Fibroblast of pulmonary artery (primary cell): ENCODE data around the gene TSPAN1.

Experiments
- DNase-seq: peaks from one replicate; pipeline ENCODE4 v3.0.0-alpha.2; 2010; ENCODE audit warnings: low read depth
- H3K4me3 ChIP-seq: replicated peaks from 2 replicates; pipeline ENCODE4 v1.5.1; 2011; ENCODE audit warnings: low read depth, mild to moderate bottlenecking, control low read depth, low read length, moderate library complexity
- TF ChIP-seq, protein P1 (sequence below): IDR thresholded peaks from 2 replicates; pipeline ENCODE4 v1.5.1; 2011; ENCODE audit warnings: mild to moderate bottlenecking, control low read depth, low read length, inconsistent platforms; ENCODE audit errors: missing control alignments

The TSPAN1 gene

DNA sequence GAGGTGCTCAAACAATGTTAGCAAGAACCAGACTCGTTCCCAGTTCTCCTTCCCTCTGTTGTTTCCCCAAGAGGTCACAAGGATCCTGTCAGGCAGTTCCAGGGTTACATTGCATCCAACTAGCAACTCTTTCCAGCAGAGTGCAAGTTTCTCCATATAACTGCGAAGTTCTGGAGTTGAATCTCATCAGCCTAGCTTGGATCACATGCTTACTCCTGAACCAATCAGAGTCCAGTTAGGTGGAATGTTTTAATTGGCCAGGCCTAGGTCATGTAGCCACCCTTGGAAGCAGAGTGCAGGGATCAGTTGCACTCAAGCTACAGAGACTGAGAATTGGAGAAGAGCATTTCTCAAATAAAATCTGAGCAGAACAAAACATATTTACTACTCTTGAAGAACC lies 26.6 kb upstream of the TSPAN1 start:
- DNase-seq = no peak
- TF ChIP-seq, protein P1, sequence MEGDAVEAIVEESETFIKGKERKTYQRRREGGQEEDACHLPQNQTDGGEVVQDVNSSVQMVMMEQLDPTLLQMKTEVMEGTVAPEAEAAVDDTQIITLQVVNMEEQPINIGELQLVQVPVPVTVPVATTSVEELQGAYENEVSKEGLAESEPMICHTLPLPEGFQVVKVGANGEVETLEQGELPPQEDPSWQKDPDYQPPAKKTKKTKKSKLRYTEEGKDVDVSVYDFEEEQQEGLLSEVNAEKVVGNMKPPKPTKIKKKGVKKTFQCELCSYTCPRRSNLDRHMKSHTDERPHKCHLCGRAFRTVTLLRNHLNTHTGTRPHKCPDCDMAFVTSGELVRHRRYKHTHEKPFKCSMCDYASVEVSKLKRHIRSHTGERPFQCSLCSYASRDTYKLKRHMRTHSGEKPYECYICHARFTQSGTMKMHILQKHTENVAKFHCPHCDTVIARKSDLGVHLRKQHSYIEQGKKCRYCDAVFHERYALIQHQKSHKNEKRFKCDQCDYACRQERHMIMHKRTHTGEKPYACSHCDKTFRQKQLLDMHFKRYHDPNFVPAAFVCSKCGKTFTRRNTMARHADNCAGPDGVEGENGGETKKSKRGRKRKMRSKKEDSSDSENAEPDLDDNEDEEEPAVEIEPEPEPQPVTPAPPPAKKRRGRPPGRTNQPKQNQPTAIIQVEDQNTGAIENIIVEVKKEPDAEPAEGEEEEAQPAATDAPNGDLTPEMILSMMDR = no peak
- H3K4me3 ChIP-seq = no peak overlapping the region

DNA sequence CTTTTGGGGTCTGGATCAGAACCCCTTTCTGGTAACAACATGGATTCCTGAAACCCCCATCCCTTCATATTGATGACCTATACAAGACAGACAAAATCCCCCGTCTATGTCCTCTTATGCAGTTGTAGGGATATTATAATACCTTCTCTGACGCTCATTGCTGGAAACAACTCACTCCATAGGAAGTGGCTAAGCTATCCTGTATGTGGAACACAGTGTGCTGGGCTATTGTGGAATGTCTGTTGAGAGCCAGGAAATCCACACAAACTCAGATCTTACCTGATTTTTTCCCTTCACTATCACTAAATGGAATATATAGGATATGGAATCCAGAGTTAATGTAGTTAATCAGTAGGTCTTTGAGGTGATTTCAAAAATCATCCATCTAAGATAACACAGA lies 24.8 kb upstream of the TSPAN1 start:
- TF ChIP-seq, protein P1 = no peak
- peak; percentile 34 for DNase-seq
- H3K4me3 ChIP-seq = no peak overlapping the region

DNA sequence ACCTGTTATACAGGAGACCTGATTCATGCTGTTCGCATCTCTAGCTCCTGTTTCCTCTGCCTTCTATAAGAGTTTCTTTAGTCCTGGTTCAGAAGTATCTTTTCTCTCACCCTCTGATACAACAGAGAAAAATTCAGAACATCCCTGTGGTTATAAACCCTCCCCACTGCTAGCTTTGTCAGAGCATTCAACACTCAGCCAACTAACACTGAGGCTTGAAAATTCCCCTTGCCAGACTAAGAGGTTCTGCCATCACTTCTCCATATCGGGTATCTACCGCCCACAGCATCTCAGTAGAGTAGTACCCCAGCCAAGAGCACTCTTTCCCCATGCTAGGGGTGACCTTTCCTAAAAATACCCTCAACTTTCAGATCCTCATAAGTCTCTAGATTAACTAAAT lies 22.9 kb upstream of the TSPAN1 start:
- no peak overlapping the region for H3K4me3 ChIP-seq
- peak; percentile 31 for DNase-seq
- TF ChIP-seq, protein P1 = no peak

DNA sequence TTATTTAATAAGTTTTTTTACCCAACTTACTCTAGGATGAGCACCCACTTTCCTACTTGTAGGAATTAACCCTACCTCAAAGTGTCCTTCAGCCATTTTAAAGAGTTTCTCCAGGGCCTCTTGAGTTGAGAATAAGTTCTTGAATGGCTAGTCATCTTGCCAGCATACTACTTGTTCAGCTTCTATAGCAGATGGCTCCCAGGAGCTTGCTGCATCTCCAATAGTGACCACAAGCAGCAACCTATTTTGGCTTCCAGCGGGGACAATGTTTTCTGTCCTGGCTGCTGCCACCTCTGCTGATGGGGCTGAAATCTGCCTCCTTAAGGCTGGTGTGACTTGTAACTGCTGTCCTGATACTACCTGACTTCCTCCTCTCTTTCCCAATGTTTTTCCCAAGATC lies 21.7 kb upstream of the TSPAN1 start:
- no peak for DNase-seq
- no peak overlapping the region for H3K4me3 ChIP-seq
- TF ChIP-seq, protein P1 = no peak

DNA sequence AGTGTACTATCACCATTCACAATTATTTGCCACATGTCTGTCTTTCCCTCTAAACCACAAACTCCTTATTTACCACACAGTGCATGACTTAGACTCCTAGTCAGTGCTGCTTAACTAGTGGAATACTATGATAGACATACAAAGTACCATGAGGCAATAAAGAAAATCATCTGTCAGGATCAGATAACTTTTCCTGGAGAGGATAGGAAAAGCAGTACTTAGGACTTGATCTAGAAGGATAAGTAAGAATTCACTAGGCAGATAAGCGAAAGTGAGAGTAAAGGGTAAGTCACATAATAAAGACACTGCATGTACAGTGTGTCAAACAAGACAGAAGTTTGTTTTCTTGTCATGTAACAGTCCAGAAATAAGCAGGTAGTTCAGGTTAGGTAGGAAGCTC lies 21.2 kb upstream of the TSPAN1 start:
- no peak for DNase-seq
- TF ChIP-seq, protein P1 = no peak

DNA sequence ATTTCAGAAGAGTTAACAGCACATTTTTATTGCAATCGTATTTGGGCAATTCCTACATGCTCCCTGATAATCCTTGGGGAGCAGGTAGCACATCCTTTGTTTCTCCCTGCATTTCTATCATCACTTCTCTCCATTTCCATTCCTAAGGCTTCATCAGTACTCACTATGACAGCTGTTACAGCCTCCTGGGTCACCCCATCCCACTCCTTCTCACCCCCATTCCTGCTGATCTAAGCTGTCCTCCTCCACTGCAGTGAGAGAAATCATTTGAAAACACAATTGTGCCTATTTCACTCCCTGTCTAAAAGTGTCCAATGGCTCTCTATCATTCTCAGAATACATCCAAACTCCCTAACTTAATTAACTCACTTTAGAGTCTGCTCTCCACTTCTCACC lies 17.0 kb upstream of the TSPAN1 start:
- no peak overlapping the region for H3K4me3 ChIP-seq
- TF ChIP-seq, protein P1 = no peak
- no peak for DNase-seq

More for the DNA sequence above, 21.2 kb upstream of the TSPAN1 start:
- no peak overlapping the region for H3K4me3 ChIP-seq
